ENCODE data around the gene RNF220.
A peak's percentile ranks its signal among the peaks of the same experiment; 100 is the strongest.

Gene RNF220

GRCh38 chr1:44641126-44642102 is 236.4 kb downstream of the RNF220 start:
- ChIA-PET POLR2A (interaction anchor here (0.6 to 3.3 kb wide), 4 partner anchors 9 to 668 kb away, joined by 4 to 22 read pairs (median 8); no protein-coding TSS in a partner anchor), CTCF (interaction anchor here (0.7 to 2.7 kb wide), 3 partner anchors 11 to 249 kb away, joined by 4 to 22 read pairs (median 4); no protein-coding TSS in a partner anchor)
- peaks cover 0 to 100% of the 10 kb centered on the region in 2 experiments; a peak in 1 of 3 replicates for H3K36me3 ChIP-seq (ENCODE audit: control insufficient read depth in 2 of 2, insufficient read depth in 1 of 2, low read length in 2 of 2)
- no peaks in the 10 kb centered on the region for H3K9me3 ChIP-seq (ENCODE audit: control insufficient read depth, insufficient read depth, low read depth, low read length)
- TF ChIP-seq ZNF645 (tag by site-specific recombination; IDR thresholded peaks at IDR 0.05): no peak
- no peak for TF ChIP-seq TSHZ1 (tag by site-specific recombination; IDR thresholded peaks at IDR 0.05; ENCODE audit: borderline replicate concordance)
- TF ChIP-seq ZNF362 (tag by site-specific recombination; IDR thresholded peaks at IDR 0.05): no peak
- TF ChIP-seq ZNF324 (tag by site-specific recombination; IDR thresholded peaks at IDR 0.05): no peak
- no peak for TF ChIP-seq ZSCAN16 (tag by site-specific recombination; IDR thresholded peaks at IDR 0.05)
- TF ChIP-seq SETDB1 (IDR thresholded peaks at IDR 0.05; ENCODE audit: insufficient read length, low read length): no peak
- no peak for TF ChIP-seq ZNF580 (tag by site-specific recombination; IDR thresholded peaks at IDR 0.05)
- TF ChIP-seq ZNF311 (tag by site-specific recombination; IDR thresholded peaks at IDR 0.05; ENCODE audit: borderline replicate concordance): no peak
- TF ChIP-seq ZNF239 (tag by site-specific recombination; IDR thresholded peaks at IDR 0.05): no peak
- TF ChIP-seq ZNF280C (tag by site-specific recombination; IDR thresholded peaks at IDR 0.05): no peak
- no peaks in the 10 kb centered on the region for H3K4me1 ChIP-seq (ENCODE audit: control insufficient read depth, insufficient read depth, low read length)
- H3K4me3 ChIP-seq (ENCODE audit: low read depth, low read length): no peak overlapping the region
- H3K27ac ChIP-seq (ENCODE audit: extremely low read depth, low read depth, low read length): no peak overlapping the region

- Histone ChIP-seq H3K9me3 (ENCODE audit: control insufficient read depth, insufficient read depth, low read depth, low read length) (no peaks in the 10 kb centered on the region), H3K4me3 (ENCODE audit: low read depth, low read length) (no peak overlapping the region), H3K36me3 (ENCODE audit: control insufficient read depth in 2 of 2, insufficient read depth in 1 of 2, low read length in 2 of 2) (peaks cover 0 to 100% of the 10 kb centered on the region in 2 experiments; a peak in 1 of 3 replicates), H3K27ac (ENCODE audit: extremely low read depth, low read depth, low read length) (no peak overlapping the region), H3K4me1 (ENCODE audit: control insufficient read depth, insufficient read depth, low read length) (no peaks in the 10 kb centered on the region)
- TF ChIP-seq ZNF155 (tag by site-specific recombination; IDR thresholded peaks at IDR 0.05) (no peak), ZNF449 (tag by site-specific recombination; IDR thresholded peaks at IDR 0.05) (peak; percentile 66; the same call in 1 of the 2 replicates), ZNF549 (tag by site-specific recombination; IDR thresholded peaks at IDR 0.05) (no peak)
- POLR2A ChIA-PET: interaction anchor here (1.2 to 3.3 kb wide), 3 partner anchors 8 to 11 kb away, joined by 4 to 22 read pairs (median 12); no protein-coding TSS in a partner anchor
- CTCF ChIA-PET: interaction anchor here (2.7 kb wide), 1 partner anchor 10 kb away, joined by 22 read pairs; no protein-coding TSS in a partner anchor
These were observed 237.2 kb downstream of the RNF220 start for GRCh38 chr1:44642255-44642654.
